GM12873 (cell line): Measurements from ENCODE around the gene LGI2.

Experiments
- TF ChIP-seq, protein P1 (sequence below): IDR thresholded peaks from 2 replicates; pipeline ENCODE4 v1.5.1; 2012; ENCODE audit warnings: low read depth, mild to moderate bottlenecking, moderate library complexity, low read length, control low read depth; ENCODE audit not compliant: insufficient read depth; ENCODE audit errors: missing control alignments

LGI2 gene

DNA sequence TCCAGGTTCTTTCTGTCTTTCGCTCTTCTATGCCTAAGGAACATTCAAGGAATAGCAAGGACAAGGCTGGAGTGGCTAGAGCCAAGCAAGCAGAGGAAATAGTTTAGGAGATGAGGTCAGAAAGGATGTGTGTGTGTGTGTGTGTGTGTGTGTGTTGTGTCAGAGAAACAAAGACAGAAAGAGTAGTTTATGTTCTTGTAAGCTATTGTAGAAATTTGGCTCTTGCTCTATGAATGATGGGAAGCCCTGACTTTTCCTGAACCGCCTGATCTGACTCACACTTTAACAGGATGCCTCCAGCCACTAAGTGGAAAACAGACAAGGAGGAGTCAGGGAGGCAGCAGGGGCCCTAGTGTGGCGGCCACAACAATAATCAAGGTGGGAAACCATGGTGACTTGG, 39.7 kb downstream of the LGI2 start:
- TF ChIP-seq, protein P1, sequence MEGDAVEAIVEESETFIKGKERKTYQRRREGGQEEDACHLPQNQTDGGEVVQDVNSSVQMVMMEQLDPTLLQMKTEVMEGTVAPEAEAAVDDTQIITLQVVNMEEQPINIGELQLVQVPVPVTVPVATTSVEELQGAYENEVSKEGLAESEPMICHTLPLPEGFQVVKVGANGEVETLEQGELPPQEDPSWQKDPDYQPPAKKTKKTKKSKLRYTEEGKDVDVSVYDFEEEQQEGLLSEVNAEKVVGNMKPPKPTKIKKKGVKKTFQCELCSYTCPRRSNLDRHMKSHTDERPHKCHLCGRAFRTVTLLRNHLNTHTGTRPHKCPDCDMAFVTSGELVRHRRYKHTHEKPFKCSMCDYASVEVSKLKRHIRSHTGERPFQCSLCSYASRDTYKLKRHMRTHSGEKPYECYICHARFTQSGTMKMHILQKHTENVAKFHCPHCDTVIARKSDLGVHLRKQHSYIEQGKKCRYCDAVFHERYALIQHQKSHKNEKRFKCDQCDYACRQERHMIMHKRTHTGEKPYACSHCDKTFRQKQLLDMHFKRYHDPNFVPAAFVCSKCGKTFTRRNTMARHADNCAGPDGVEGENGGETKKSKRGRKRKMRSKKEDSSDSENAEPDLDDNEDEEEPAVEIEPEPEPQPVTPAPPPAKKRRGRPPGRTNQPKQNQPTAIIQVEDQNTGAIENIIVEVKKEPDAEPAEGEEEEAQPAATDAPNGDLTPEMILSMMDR, result no peak

- TF ChIP-seq, protein P1, result no peak
These were observed 41.4 kb downstream of the LGI2 start for GRCh38 chr4:24989327-24989726.

GRCh38 chr4:24988776-24989175, 42.0 kb downstream of the LGI2 start:
- TF ChIP-seq, protein P1, result peak; percentile 43

DNA sequence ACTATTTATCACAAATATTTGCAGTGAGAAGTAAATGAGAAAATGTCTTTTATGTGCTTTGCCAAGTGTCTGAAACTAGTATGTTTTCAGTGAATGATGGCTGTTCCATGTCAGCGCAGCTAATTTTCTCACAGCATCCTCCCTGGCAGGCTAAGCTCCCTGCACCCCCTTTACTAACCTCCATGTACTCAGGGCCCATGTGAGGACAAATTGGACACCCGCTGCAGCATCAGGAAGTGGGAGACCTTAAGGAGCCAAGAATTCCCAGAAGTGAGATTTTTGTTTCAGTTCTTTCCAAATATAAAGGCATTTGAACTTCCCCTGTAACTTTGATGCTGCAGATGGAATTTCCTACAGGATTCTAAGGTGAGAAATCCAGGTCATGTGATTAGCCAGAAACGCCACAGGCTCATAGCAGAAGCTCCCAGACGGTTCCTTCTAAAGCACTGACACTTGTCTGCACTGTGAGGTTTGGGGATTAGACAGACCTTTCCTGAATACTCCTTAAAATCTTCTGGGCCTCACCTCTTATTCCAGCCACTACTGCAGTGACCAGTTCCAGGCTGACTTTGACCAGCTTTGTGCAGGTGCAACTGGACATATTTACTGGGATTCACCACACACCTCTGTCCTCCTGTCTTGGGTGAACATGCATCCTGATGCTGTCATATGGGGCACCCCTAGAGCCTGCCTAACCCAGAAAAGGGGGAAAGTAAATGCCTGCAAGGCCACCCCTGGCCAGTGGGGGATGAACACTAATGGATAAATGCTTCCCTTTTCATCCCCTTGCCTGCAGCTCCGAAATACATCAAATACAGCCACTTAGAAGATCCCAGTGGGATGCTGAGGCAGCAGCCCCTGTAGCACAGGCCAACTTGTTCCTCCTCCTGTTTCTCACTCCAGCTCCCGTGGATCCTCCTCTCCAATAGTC, 45.9 kb downstream of the LGI2 start:
- TF ChIP-seq, protein P1, result peak; percentile 21

- TF ChIP-seq, protein P1, result no peak
These were observed 50.0 kb downstream of the LGI2 start for GRCh38 chr4:24980740-24981139.

DNA sequence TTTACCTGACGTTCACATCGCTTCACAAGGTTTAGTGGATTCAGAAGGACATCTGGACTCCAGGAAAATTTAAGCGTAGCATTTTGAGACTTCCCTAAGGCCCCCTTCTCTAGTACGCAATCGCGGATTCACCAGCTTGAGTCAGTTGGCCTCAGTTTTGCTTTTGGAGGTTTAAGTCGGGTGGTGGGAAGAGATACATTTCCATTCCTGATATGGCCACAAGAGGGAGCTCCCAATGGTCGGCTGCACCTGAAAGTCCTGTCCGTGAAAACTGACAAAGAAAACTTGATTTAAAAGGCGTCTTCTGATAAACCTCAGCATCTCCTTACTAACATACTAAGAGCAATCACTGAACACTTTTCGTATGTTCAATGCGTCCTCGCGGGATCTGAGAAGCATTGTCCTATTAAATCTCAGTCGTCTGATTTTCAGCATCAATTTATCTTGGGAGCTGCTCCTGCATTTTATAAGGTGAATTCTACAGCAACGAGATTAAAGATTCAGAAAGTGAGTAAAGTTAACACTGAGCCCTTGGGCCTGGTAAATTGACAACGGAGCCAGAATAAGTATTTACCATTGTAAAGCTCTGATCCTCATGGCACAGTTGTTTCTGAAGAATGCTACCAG, 50.6 kb downstream of the LGI2 start:
- TF ChIP-seq, protein P1, result peak; percentile 87

- TF ChIP-seq, protein P1, result no peak
These were observed 51.2 kb downstream of the LGI2 start for GRCh38 chr4:24979554-24979953.
